NCI-H446 treated with DMSO at 0.1 percent for 48 hours (cell line): ENCODE measurements around the gene GRK3.
"Not testable (repeated sequence)": the region's sequence is repeated elsewhere in the genome, so short reads cannot be mapped to it uniquely, and the experiment has no call there.

ENCODE experiments used
- DNase-seq: peaks from one replicate; lab custom pipeline; 2025; lab: John Stamatoyannopoulos, UW

Gene GRK3

DNA sequence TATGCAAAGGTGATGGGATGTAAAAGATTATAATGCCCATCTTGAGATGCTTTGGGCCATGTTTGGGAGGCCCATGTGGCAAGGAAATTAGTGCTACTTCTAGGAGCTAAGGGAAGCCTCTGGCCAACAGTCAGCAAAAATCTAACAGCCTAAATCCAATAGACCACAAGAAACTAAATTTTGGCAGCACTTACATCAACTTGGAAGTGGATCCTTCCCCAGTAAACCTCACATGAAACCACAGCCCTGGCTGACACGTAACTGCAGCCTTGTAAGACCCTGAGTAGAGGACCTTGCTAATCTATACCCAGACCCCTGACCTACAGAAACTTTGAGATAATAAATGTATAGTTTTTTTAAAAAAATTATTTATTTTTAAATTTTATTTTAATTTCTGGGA lies 13.1 kb upstream of the GRK3 start:
- DNase-seq: no peak

DNA sequence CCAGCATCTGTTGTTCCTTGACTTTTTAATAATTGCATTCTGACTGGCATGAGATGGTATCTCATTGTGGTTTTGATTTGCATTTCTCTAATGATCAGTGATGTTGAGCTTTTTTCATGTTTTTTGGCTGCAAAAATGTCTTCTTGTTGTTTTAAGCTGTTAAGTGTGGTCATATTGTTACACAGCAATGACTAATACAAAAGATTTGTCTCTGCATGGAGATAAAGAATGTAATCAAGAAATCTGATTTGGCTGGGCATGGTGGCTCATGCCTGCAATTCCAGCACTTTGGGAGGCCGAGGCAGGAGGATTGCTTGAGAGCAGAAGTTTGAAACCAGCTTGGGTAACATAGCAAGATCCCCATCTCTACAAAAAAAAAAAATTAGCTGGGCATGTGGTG lies 12.1 kb upstream of the GRK3 start:
- DNase-seq: not testable (repeated sequence)

DNA sequence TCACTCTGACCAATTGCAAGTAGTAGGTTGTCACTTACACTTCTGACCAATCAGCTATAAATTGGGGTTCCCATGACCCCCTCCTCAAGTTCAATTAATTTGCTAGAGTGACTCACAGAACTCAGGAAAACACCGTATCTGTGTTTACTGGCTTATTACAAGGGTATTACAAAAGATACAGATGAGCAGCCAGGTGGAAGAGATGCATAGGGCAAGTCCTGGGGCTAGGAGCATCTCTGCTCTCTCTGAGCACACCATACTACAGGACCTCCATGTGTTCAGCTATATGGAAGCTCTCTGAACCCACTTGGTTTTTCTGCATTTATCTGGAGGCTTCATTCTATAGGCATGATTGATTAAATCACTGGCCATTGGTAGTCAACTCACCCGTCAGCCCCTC lies 11.3 kb upstream of the GRK3 start:
- no peak for DNase-seq

DNA sequence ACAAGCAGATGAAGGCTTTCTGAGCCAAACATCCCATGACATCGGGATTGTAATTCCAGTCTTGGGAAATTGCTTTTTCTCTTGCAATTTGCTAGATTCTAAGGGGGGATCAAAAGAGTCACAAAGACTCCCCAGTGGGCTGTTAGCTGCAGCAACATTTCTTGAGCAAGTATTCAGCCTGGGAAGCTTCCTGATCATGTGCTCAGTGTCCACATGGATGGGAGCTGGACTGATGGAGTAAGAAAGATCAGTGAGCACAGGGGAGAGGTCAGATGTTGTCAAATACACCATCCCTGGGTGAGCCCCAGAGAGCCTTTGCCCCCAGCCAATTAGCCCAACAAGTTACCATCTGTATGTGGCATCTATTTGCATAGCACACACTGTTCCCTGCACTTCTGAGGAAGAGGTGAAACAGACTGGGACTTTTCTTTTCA lies 10.2 kb upstream of the GRK3 start:
- no peak for DNase-seq

DNA sequence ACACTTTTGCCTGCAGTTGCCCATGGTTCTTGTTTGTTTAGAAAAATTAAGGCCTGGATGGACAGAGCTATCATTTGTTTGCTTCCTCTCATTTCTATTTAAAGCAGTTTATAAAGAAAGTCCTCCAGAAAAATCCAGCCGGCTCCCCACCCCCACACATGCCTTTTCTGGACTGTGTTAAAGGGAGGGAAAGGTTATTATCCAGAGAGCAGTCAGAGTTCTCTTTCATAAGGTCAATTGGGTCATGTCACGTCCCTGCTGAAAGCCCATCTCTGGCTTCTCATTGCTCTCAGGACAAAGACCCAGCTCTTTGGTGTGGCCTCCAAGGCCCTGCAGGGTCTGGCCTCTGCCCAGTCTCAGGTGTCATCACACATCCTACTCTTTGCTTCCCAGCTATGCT lies 9.8 kb upstream of the GRK3 start:
- no peak for DNase-seq

DNA sequence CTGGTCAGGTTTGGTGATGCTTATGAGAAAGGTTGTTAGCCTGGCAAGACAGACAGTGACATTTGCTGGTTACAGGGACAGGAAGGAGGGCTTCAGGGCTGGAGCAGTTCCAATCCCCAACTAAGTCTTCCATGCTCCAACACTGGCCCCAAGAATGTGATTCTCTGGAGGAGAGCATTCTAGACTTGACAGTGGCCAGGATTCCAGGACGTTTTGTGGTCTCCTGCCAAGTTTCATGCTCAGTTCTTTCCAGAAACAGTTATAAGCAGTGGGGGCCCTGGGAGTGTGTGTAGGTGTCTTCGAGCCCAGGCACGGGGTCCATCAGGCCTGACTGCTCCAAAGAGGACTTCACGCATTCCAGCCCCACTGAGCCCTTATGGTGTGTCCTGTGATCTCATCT lies 8.9 kb upstream of the GRK3 start:
- DNase-seq: peak; percentile 48

DNA sequence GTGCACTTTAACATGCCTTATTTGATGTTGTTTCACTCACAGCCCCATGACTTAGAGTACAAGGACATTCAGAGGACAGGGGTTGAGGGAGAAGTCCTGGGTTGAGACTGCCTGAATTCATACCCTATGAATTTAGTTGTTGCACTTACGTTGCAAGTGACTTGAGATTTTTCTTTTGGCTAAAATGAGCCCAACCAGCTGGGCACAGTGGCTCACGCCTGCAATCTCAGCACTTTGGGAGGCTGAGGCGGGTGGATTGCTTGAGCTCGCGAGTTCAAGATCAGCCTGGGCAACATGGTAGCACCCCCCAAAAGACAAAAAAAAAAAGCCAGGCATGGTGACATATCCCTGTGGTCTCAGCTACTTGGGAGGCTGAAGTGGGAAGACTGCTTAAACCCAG lies 7.3 kb upstream of the GRK3 start:
- no peak for DNase-seq

DNA sequence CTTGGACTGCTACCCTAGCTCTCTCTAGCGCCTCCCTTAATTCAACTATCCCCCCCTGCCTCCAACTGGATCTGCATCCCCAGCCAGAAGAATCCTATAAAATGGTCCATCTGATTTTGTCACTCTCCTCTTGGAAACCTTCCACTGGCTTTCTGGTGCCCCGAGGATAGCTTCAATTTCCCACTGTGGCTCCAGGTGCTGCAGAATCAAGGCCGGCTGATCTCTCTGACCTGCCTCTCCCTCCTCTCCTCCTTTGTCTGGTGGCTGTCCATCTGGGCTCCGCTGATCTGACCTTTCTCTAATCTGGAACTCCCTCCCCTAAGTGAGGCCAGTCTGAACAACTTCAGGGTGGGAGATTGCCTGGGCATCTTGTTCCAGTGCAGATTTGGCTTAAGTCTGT lies 6.1 kb upstream of the GRK3 start:
- DNase-seq: no peak

DNA sequence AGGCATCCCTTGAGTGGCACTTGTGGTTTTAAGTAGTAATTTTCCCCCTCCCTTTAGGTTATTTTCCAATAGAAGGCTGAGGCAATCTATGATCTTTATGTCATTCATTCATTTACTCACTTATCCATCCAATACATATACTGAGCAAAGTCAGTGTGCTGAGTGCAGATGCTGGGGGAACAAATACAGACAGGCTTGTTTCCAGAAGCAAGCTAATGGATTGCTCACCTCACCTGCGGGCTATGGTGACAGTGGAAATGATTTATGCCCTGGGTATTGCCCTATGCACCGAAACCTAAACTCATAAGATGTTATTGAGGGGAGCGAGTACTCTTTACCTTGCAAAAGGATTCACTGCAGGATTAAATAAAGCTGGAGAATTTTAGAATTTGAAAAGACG lies 4.6 kb upstream of the GRK3 start:
- DNase-seq: not testable (repeated sequence)

DNA sequence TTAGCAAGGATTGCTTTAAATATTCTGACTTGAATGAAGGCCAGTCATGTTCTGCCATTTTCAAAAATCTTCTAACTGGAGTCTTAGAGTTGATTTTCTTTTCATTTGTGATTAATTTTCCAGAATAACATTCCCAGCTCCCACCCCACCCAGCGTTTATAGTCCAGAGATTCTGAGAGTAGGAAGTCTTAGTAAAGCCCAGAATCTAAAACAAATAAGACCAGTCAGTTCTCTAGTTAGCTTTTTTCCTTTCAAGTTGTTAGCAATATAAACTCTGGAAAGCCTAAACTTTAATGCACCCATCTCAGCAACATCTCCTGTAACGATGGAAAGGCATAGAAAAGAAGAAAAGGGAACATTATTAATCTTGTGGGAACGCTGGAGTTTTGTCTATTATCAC lies 3.3 kb upstream of the GRK3 start:
- DNase-seq: not testable (repeated sequence)

DNA sequence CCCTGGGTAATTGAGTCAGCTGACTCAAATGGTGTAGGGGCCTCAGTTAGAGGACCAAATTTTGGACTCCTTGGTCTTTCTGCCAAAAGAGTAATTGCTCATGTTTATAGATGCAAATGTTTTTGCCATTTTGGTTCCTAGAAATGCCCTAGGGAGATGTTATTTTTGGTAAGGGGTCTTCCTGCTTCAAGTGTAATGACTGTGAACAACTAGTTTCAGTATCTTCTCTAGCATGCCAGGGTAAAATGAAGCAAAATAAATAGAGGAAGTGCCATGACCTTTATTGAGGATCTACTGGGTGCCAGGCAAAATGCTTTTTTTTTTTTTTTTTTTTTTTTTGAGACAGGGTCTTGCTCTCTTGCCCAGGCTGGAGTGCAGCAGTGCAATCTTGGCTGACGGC lies 2.5 kb upstream of the GRK3 start:
- not testable (repeated sequence) for DNase-seq

DNA sequence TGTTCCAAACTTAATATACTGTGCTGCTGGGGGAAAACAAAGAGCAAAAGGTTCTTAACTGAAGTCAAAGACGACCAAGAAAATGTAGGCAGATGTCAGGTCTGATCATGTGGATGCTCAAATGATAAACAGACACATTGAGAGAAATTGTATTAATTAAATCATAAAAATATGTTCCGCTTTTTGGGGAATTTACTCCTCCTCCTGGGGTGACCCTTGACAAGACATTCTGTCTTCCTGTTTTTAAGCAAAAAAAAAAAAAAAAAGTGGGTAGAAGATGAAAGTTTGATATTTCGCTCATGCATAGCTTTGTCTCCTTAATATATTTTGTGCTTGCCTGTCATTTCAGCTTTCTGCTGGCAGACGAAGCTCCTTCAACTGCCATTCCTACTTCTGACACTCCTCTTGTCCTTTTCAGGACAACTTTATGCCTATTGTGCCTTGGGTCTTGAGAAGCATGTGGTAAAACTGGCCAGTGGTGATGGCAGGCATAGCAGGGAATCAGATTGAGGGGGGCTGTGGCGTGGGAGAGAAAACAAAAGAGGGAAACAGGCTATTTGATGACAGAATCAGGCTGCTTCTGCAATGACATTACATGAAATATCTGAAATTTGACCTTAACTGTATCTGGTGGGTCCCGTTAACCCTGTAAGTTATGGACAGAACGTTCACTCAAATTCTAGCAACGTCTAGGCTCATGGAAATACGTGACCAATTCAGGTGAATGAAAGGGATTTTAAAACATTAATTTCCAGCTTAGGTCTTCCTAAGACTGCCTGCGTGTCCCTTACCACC lies 1.3 kb upstream of the GRK3 start:
- not testable (repeated sequence) for DNase-seq

DNA sequence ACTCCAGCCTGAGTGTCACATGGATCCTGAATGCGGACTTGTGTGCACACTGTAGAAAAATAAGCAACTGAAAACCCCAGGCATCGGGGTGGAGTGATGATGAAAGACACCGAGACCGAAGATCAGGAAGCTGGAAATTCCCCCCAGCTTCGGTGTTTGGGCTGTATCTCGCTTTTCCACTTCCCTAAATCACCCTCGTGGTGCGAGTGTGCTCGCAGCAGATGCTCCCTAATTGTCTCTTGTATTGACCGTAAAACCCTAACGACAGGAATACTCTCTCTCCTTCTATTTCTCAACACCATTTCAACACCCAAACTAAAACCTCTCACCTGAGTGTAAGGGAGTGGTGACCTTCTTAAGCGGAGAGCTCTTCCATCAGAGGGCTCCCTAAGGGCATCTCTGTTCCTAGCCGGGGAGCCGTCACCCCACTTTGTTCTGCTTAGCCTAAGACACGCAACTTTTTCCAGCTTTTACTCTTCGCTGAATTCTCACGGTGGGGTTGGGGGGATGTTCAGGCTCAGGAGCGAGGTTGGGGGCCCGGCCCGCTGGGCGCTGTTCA lies 635 bp upstream of the GRK3 start:
- no peak for DNase-seq

DNA sequence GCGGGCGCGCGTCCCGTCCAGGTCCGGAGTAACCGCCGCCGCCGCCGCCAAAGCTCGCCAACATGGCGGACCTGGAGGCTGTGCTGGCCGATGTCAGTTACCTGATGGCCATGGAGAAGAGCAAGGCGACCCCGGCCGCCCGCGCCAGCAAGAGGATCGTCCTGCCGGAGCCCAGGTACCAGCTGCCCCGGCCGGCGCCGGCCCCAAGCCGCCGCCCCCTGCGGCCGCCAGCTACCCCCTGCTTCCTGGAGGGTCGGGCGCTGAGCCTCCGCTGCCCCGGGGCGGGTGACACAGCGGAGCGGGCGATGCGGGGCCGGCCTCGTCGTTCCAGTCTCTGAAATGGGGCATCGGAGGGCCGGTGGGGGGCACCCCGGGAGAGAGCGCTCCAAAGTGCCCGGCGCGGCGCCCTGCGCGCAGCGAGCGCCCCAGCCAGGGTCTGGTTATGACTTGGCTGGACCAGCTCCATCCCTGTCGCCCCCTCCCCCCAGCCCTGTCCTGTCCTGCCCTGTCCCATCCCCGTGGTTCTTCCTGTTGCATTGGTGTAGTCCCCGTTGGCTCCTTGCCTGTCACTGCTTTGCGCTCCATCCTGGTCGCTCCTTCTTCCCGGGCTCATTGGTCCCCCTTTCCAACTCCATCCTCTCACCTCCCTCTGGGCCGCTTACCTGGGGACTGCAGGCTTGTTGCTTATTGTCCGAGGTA lies 653 bp downstream of the GRK3 start:
- no peak for DNase-seq

DNA sequence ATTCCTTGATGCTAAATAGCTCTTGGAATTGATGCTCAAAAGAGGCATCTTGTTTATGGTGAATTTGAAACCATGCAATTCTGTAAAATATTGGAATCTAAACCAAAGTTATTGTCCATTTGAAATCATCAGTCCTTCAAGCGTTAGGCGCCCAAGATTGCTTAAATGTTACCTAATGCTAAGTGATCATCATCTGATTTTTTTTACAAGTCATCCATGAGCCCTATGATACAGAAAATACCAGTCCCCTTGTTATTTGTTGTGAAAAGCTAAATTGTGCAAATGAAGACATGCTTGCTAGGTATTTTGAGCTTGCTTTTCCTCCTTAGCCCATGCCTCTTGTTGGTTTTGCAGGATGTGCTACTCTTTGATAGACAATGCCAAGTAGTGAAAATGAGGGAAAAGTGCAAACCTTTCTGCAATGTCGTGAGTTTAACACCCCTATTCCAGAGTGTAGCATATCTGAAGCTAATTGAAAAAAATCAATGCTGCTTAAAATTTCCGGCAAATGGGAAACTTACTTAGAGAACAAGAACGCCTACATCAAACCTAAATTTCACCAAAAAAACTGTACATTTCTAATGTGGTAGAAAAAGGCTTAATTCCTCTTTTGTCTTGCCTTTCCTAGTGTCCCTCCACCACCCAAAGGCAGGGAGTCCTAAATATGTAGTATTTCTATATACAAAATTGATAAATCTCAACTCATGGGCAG lies 1.9 kb downstream of the GRK3 start:
- DNase-seq: no peak

DNA sequence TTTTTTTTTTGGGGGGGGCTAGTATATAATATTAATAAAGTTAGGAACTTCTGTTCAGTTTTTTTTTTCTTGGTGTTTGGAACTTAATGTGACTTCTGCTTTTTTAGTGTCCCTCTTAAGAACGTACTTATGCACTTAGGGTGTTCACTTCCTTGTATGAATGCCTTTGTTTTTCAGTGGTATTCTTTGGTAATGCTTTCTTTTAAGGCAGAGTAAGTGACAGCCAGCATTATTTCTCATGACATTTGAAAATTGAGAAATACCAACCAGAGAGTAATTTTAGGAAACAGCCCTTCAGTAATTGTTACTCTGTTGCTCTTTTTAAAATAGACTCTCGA lies 2.4 kb downstream of the GRK3 start:
- no peak for DNase-seq

DNA sequence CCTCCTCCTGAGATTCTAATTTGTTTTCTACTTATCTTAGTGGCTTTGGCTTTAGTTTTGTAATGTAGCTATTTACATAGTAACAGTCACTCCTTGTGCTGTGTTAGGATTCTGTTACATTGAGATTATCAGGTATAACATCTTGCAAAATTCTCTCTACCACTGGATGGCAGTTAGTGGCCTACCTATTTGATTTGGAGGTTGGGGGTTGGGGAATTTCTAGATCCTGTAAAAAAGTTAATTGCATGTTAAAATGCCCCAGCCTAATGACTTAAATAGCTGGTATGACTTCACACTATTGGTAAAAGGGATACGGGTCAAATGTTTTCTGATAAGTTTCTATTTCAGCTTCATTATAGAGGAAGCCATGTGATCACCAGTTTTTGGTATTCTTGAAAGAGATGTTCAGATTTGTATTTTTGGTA lies 2.8 kb downstream of the GRK3 start:
- peak; percentile 33 for DNase-seq

DNA sequence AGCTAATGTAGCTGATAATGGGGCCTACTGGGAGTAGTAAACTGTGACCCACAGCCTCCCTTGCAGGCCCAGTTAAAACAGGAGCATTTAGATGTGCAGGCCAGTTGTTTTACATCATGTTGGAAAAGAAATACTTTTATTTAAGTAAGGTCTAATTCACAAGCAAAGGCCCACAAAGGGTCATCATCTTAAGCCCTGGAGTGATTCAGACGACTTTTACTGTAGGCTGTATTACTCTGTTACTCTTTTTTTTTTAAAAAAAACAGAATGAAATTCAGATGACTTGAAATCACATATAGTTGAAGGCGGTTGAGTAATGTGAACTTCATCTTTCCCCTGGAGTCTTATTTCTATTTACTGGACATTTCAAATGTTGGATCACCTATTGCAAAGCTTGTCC lies 3.6 kb downstream of the GRK3 start:
- not testable (repeated sequence) for DNase-seq

DNA sequence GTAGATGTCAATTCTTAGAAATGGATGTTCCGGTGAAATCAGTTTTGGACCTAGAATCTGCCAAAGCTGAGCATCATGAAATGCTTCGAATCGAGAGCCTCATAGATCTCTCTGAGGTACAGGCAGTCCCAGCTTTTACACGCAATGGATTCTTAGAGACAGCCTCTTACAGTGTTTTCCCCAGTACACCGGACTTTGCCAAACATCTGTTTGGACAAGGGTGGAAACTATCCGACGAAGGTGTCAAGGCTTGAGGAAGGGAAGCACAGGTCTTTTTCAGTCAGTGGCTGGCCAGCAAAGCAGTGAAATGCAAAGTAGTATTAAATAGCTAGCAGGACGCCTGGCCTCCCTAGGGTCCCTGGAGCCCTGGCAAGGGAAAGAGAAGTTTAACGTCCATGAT lies 4.9 kb downstream of the GRK3 start:
- no peak for DNase-seq

DNA sequence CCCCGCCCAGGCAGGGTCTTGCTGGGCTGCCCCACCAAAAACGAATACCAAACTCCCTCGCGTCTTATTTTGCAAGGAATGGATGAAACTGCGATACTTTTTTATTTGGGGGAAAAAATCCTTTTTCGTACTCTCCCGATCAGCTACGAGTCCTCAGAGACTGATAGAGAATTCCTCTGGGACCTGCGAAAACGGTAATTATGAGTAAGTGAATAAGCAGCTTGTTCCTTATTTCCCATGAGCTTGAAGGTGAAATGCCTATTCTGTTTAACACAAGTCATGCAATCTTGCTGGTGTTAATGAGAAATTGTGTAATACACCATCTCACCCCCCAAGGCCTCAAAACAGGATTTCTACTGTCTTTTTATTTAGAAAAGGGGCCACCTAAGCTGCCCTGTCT lies 5.5 kb downstream of the GRK3 start:
- no peak for DNase-seq

DNA sequence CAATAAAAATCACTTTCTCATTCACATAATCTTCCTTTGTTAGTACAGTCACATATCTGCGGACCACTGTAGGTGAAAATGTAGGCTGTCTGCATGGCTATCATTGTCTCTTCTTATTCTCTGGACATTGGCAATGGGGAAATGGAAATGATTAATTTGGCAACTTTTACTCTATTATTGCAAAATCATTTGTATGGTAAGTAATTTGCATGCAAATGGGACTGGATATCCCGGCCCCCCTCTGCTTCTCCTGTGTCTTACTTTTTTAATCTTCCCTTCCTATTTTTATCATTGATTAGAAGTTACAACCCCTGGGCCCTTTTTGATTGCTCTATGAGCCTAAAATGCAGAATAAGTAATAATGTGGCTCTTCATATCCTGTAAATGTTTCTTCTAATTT lies 6.0 kb downstream of the GRK3 start:
- no peak for DNase-seq

DNA sequence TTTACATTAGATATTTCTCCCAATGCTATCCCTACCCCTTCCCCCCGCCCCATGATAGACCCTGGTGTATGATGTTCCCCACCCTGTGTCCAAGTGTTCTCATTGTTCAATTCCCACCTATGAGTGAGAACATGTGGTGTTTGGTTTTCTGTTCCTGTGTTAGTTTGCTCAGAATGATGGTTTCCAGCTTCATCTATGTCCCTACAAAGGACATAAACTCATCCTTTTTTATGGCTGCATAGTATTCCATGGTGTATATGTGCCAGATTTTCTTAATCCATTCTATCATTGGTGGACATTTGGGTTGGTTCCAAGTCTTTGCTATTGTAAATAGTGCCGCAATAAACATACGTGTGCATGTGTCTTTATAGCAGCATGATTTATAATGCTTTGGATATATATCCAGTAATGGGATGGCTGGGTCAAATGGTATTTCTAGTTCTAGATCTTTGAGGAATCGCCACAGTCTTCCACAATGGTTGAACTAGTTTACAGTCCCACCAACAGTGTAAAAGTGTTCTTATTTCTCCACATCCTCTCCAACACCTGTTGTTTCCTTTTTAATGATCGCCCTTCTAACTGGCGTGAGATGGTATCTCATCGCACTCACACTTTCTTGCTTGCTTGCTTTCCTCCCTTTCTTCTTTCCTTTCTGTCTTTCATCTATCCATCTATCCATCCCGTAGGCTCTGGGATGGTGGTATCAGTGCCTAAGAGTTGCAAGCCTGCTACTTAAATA lies 7.7 kb downstream of the GRK3 start:
- DNase-seq: not testable (repeated sequence)
